HG03378 (cell line): ENCODE measurements around the gene ITGB4.

ENCODE experiments used
- ATAC-seq: cut with Tn5 transposase; IDR thresholded peaks from one replicate; pipeline ENCODE4 v1.9.1; 2021; ENCODE audit warnings: mild to moderate bottlenecking, moderate library complexity; ENCODE audit not compliant: unreplicated experiment

Gene ITGB4

DNA sequence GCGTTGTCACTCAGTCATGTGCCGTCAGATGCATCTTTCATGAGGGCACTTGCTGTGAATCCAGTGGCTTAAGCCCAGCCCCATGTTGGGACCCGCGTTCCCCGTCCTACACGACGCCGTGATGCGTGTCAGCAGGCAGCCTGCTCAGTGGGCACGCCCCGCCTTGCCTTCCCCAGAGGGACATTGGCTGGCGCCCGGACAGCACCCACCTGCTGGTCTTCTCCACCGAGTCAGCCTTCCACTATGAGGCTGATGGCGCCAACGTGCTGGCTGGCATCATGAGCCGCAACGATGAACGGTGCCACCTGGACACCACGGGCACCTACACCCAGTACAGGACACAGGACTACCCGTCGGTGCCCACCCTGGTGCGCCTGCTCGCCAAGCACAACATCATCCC is 8.8 kb downstream of the ITGB4 start:
- ATAC-seq = no peak

GRCh38 chr17:75731086-75731715 is 9.9 kb downstream of the ITGB4 start:
- ATAC-seq = no peak

GRCh38 chr17:75731716-75732498 is 10.6 kb downstream of the ITGB4 start:
- no peak for ATAC-seq

GRCh38 chr17:75733471-75733870 is 12.2 kb downstream of the ITGB4 start:
- no peak for ATAC-seq

DNA sequence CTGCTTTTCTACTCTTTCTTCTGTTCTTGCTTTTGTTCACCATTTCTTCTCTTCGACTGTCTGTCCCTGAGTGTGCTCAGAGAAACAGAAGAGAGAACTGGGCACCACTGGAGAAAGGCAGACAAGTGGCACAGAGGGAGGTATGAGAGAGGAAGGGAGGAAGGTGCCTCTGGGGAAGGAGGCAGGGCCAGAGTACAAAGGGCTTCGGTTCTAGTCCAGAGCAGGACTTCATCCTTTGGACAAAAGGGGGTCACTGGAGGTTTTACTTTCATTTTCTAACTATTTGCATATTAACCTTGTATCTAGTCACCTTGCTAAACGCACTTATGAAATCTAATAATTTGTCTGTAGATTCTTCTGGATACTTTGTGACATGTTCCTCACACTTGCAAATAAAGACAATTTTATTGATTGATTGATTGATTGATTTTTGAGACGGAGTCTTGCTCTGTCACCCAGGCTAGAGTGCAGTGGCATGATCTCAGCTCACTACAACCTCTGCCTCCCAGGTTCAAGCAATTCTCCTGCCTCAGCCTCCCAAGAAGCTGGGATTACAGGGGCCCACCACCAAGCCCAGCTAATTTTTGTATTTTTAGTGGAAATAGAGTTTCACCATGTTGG is 13.5 kb downstream of the ITGB4 start:
- no peak for ATAC-seq

- no peak for ATAC-seq
Observed at GRCh38 chr17:75736173-75736835, 15.0 kb downstream of the ITGB4 start.

- ATAC-seq = no peak
Observed at GRCh38 chr17:75737133-75737962, 16.1 kb downstream of the ITGB4 start.

DNA sequence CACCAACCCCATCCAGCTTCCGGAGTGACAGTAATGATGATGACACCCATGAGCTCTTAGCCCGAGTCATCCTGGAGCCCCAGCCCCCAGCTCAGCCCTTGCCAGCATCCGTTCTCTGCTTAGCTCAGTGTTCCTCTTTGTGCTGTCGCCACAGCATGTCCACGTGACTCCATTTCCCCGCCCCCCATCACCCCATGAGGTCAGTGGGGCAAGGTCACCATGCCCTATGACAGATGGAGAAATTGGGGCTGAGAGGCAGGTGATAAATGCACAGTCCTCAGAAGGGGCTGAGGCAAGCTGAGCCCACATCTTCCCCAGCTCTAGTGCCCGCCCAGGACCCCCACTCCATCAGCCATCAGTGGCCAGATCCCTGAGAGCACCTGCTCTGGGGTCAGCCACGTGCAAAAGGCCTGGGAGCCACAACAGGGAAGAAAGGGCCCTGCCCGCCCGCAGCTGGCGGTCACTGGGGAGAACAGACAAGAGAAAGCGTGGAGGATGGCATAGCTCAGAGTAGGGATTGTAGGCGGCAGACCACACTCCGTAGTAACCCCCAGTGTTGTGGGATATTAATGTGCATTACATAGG is 17.1 kb downstream of the ITGB4 start:
- no peak for ATAC-seq

DNA sequence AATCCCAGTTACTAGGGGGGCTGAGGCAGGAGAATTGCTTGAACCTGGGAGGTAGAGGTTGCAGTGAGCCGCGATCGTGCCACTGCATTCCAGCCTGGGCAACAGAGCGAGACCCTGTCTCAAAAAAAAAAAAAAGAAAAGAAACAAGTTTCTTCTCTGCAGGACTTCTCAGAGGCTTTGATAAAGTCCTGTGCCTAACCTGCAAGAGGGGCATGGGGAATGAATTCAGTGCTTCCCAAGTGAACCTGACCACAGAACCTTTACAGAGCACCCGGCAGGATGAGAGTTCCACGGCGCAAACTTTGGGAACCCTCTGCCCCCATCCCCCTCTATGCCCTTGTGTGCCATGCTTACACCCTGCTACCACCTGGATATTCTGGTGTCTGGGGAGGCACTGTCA is 17.9 kb downstream of the ITGB4 start:
- no peak for ATAC-seq

- ATAC-seq = no peak
Observed at GRCh38 chr17:75739801-75740200, 18.5 kb downstream of the ITGB4 start.

DNA sequence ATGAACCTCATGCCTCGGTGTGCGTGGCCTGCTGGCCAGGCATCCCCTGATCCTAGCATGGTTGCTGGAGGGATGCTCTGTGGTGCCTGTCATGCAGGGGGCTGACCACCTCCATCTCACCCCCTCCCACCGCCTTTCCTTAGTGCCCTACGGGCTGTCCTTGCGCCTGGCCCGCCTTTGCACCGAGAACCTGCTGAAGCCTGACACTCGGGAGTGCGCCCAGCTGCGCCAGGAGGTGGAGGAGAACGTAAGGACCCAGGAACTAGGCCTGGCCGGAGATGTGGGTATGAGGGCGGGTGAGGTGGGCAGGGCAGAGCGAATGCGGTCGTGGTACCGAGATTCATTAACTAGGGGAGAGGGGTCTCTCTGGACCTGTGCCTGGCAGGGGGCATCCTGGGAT is 19.0 kb downstream of the ITGB4 start:
- ATAC-seq = no peak

- no peak for ATAC-seq
Observed at GRCh38 chr17:75740631-75741077, 19.4 kb downstream of the ITGB4 start.

DNA sequence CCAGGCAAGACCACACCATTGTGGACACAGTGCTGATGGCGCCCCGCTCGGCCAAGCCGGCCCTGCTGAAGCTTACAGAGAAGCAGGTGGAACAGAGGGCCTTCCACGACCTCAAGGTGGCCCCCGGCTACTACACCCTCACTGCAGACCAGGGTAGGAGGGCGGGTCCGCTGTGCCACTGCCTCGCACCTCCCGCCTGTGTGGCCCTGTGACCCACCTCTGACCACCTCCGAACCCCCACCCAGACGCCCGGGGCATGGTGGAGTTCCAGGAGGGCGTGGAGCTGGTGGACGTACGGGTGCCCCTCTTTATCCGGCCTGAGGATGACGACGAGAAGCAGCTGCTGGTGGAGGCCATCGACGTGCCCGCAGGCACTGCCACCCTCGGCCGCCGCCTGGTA is 21.1 kb downstream of the ITGB4 start:
- no peak for ATAC-seq

DNA sequence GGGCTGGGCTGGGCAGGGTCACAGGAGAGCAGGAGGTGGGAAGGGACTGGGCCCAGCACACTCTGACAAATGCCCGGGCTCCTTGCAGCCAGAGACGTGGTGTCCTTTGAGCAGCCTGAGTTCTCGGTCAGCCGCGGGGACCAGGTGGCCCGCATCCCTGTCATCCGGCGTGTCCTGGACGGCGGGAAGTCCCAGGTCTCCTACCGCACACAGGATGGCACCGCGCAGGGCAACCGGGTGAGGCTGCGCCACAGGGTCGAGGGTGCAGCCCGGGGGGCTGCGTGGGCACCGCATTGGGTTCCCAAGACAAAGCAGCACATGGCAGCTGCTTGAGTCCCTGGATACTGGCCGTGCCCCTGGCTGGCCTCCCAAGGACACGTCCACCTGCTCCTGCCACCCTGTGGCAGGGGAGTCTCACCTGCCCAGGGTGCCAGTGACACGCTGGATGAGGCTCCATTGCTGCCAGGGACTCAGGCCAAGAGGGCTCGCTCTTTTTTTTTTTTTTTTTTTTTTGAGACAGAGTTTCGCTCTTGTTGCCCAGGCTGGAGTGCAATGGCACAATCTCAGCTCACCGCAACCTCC is 22.5 kb downstream of the ITGB4 start:
- ATAC-seq = no peak

GRCh38 chr17:75748706-75749105 is 27.4 kb downstream of the ITGB4 start:
- no peak for ATAC-seq

DNA sequence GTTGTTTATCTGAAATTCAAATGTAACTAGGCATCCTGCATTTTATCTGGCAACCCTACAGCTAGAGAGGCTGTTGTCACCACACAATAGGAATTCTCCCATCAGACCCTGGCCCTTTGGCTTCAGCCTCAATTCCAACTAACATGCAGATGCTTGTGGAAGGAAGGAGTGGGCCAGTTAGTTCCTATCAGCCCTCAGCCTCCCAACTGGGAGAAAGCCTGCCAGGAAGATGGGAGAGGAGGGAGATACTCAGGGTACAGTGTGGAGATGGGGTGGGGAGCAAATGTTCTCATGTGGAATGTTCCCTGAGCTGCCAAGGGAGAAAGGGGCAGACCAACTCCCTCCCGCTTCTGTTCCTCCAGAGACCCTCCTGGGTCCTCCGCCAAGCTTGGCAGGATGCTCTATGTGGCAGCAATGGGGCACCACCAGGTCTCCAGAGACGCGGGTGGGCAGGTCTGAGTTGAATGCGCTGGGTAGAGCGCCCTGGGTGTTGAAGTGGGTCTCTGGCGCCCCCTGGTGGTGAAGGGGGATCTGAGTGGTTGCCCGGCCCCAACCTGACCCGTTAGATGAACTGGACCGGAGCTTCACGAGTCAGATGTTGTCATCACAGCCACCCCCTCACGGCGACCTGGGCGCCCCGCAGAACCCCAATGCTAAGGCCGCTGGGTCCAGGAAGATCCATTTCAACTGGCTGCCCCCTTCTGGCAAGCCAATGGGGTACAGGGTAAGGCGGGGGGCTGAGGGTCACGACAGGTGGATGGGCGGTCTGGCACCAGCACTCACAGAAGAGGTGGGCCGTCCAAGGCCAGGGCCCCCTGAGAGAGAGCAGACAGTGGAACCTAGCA is 28.5 kb downstream of the ITGB4 start:
- no peak for ATAC-seq

GRCh38 chr17:75750661-75751423 is 29.6 kb downstream of the ITGB4 start:
- no peak for ATAC-seq

DNA sequence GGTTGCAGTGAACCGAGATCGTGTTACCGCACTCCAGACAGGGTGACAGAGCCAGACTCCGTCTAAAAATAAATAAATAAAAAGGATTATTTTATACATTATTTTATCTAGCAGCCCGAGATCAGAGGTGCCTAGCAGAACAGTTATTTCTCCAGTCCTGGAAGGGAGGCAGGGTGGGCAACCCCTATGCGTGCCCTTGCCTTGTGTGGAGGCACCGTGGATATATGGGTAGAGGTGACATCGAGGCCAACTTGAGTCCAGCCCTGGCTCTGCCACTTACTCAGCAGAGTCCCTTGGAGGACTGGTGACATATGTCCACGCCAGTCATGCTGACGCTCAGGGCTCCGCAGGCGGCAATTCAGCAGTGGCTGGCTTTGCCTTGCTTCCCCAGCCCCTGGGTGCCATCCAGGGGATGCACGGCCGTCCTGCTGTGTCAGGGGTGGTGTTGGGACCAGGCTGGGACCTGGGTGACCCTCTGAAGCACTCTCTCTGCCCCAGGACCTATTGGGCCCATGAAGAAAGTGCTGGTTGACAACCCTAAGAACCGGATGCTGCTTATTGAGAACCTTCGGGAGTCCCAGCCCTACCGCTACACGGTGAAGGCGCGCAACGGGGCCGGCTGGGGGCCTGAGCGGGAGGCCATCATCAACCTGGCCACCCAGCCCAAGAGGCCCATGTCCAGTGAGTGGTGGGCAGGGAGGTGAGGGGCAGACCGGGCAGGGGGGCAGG is 30.6 kb downstream of the ITGB4 start:
- no peak for ATAC-seq
